ENCODE measurements around the gene GOLGA6L9.
"Not testable (repeated sequence)": the region's sequence is repeated elsewhere in the genome, so short reads cannot be mapped to it uniquely, and the experiment has no call there.

Gene GOLGA6L9

DNA sequence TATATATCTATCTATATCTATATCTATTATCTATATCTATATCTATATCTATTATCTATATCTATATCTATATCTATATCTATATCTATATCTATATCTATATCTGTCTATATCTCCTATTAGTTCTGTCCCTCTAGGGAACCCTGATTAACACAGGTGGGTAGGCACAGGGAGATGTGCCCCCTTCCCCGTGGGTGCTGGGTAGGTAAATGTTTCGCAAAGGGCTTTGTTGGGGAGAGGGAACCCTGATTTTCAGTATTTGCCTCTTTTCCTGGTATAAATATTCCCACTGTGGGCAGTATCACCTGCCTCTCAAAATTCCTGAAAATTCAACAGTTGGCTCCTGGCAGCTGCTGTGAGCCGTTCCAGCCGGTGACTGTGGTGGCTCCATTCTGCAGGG lies 27.7 kb downstream of the GOLGA6L9 start:
- H2BK120ac ChIP-seq (ENCODE audit: low read depth, low read length); H3K27me3 ChIP-seq (ENCODE audit: control insufficient read depth in 1 of 2, insufficient read depth in 1 of 2, low read length in 2 of 2); H3K4me2 ChIP-seq (ENCODE audit: low read length, poor library complexity, severe bottlenecking); DNase-seq; H3K4me1 ChIP-seq (ENCODE audit: control insufficient read depth, insufficient read depth, low read depth, low read length); H4K8ac ChIP-seq (ENCODE audit: low read length); H2BK5ac ChIP-seq (ENCODE audit: low read depth, low read length, poor library complexity, severe bottlenecking); H3K23ac ChIP-seq (ENCODE audit: low read length in 2 of 2); H3K9ac ChIP-seq (ENCODE audit: low read length); H3K79me1 ChIP-seq (replicated peaks; ENCODE audit: low read length, poor library complexity, severe bottlenecking); H2BK12ac ChIP-seq (ENCODE audit: low read length in 2 of 2); H2BK15ac ChIP-seq (ENCODE audit: low read depth, poor library complexity, severe bottlenecking); H3K14ac ChIP-seq (ENCODE audit: low read length in 2 of 2); H3K27ac ChIP-seq (ENCODE audit: low read length, poor library complexity, severe bottlenecking); H3K36me3 ChIP-seq (ENCODE audit: control insufficient read depth in 1 of 2, insufficient read depth in 2 of 2, low read depth in 1 of 2, low read length in 2 of 2); H2AFZ ChIP-seq (ENCODE audit: low read depth, low read length); H3K4ac ChIP-seq (ENCODE audit: low read depth in 1 of 2, low read length in 2 of 2); H2AK5ac ChIP-seq (ENCODE audit: low read length, severe bottlenecking); H3K4me3 ChIP-seq (ENCODE audit: insufficient read depth in 1 of 2, low read depth in 1 of 2, low read length in 2 of 2); H3K18ac ChIP-seq (ENCODE audit: low read depth in 1 of 2, low read length in 2 of 2); H4K91ac ChIP-seq (ENCODE audit: low read length); H3K9me3 ChIP-seq (ENCODE audit: control insufficient read depth, low read length): not testable (repeated sequence)
- WGBS: no CpG with 5 or more reads among the region's 4 CpGs

- H3K14ac ChIP-seq (ENCODE audit: low read length in 2 of 2); H3K79me1 ChIP-seq (replicated peaks; ENCODE audit: low read length, poor library complexity, severe bottlenecking); H2BK120ac ChIP-seq (ENCODE audit: low read depth, low read length); H2BK12ac ChIP-seq (ENCODE audit: low read length in 2 of 2); H3K4me3 ChIP-seq (ENCODE audit: insufficient read depth in 1 of 2, low read depth in 1 of 2, low read length in 2 of 2); H2BK5ac ChIP-seq (ENCODE audit: low read depth, low read length, poor library complexity, severe bottlenecking); H3K4me2 ChIP-seq (ENCODE audit: low read length, poor library complexity, severe bottlenecking); H3K36me3 ChIP-seq (ENCODE audit: control insufficient read depth in 1 of 2, insufficient read depth in 2 of 2, low read depth in 1 of 2, low read length in 2 of 2); H2AK5ac ChIP-seq (ENCODE audit: low read length, severe bottlenecking); H3K9me3 ChIP-seq (ENCODE audit: control insufficient read depth, low read length); H2AFZ ChIP-seq (ENCODE audit: low read depth, low read length); H3K4ac ChIP-seq (ENCODE audit: low read depth in 1 of 2, low read length in 2 of 2); H3K9ac ChIP-seq (ENCODE audit: low read length); H4K8ac ChIP-seq (ENCODE audit: low read length); H2BK15ac ChIP-seq (ENCODE audit: low read depth, poor library complexity, severe bottlenecking); DNase-seq; H3K27me3 ChIP-seq (ENCODE audit: control insufficient read depth in 1 of 2, insufficient read depth in 1 of 2, low read length in 2 of 2); H3K23ac ChIP-seq (ENCODE audit: low read length in 2 of 2); H3K4me1 ChIP-seq (ENCODE audit: control insufficient read depth, insufficient read depth, low read depth, low read length); H3K27ac ChIP-seq (ENCODE audit: low read length, poor library complexity, severe bottlenecking); H4K91ac ChIP-seq (ENCODE audit: low read length); H3K18ac ChIP-seq (ENCODE audit: low read depth in 1 of 2, low read length in 2 of 2): not testable (repeated sequence)
- no CpG with 5 or more reads among the region's 5 CpGs for WGBS
These were observed 36.0 kb downstream of the GOLGA6L9 start for GRCh38 chr15:82465629-82466028.

DNA sequence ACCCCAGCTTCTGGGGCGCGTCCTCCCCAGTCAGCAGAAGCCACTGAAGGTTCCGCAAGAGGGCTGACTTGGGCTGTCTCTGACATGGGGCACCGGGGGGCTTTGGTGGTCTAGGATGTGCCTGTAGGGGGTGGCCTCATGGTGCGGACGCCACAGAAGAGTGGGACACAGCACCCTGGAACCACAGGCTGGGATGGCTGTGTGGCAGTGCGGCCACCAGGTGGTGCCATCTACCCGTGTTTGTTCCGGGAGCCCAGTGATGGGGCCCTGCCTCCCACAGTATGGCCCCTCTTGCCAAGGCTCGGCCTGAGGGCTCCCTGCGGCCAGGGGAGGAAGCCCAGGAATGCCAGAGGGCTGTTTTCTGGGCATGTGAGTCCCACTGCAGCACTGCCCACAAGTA lies 38.6 kb downstream of the GOLGA6L9 start:
- not testable (repeated sequence) for H3K27me3 ChIP-seq (ENCODE audit: control insufficient read depth in 1 of 2, insufficient read depth in 1 of 2, low read length in 2 of 2); H3K23ac ChIP-seq (ENCODE audit: low read length in 2 of 2); H2AFZ ChIP-seq (ENCODE audit: low read depth, low read length); H2BK5ac ChIP-seq (ENCODE audit: low read depth, low read length, poor library complexity, severe bottlenecking); H3K79me1 ChIP-seq (replicated peaks; ENCODE audit: low read length, poor library complexity, severe bottlenecking); H3K27ac ChIP-seq (ENCODE audit: low read length, poor library complexity, severe bottlenecking); H3K36me3 ChIP-seq (ENCODE audit: control insufficient read depth in 1 of 2, insufficient read depth in 2 of 2, low read depth in 1 of 2, low read length in 2 of 2); DNase-seq; H3K9ac ChIP-seq (ENCODE audit: low read length); H2BK12ac ChIP-seq (ENCODE audit: low read length in 2 of 2); H4K91ac ChIP-seq (ENCODE audit: low read length); H3K14ac ChIP-seq (ENCODE audit: low read length in 2 of 2); H3K4ac ChIP-seq (ENCODE audit: low read depth in 1 of 2, low read length in 2 of 2); H2AK5ac ChIP-seq (ENCODE audit: low read length, severe bottlenecking); H3K4me1 ChIP-seq (ENCODE audit: control insufficient read depth, insufficient read depth, low read depth, low read length); H3K4me3 ChIP-seq (ENCODE audit: insufficient read depth in 1 of 2, low read depth in 1 of 2, low read length in 2 of 2); H4K8ac ChIP-seq (ENCODE audit: low read length); H2BK120ac ChIP-seq (ENCODE audit: low read depth, low read length); H3K4me2 ChIP-seq (ENCODE audit: low read length, poor library complexity, severe bottlenecking); H3K18ac ChIP-seq (ENCODE audit: low read depth in 1 of 2, low read length in 2 of 2); H2BK15ac ChIP-seq (ENCODE audit: low read depth, poor library complexity, severe bottlenecking); H3K9me3 ChIP-seq (ENCODE audit: control insufficient read depth, low read length)
- no CpG with 5 or more reads among the region's 11 CpGs for WGBS

DNA sequence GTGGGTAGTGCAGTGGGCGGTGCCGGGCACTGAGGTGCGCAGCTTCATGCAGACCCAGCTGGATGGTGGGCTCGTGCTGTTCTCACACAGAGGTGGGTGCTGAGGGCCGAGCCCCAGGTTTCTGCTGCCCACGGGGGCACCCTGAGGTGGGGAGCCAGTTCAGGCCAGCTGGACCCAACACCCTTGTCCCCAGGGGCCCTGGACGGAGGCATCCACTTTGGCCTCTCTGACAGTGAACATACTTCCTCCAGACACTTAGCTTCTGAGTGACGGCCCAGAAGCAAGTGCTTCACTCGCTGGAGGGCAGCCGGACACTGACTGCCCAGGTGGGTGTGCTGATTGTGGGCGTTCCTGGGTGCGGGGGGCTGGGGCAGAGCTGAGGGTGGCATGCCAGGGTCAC lies 39.8 kb downstream of the GOLGA6L9 start:
- H4K8ac ChIP-seq (ENCODE audit: low read length); H3K9ac ChIP-seq (ENCODE audit: low read length); H3K9me3 ChIP-seq (ENCODE audit: control insufficient read depth, low read length); H3K18ac ChIP-seq (ENCODE audit: low read depth in 1 of 2, low read length in 2 of 2); H3K36me3 ChIP-seq (ENCODE audit: control insufficient read depth in 1 of 2, insufficient read depth in 2 of 2, low read depth in 1 of 2, low read length in 2 of 2); H2BK15ac ChIP-seq (ENCODE audit: low read depth, poor library complexity, severe bottlenecking); H3K79me1 ChIP-seq (replicated peaks; ENCODE audit: low read length, poor library complexity, severe bottlenecking); DNase-seq; H3K4me1 ChIP-seq (ENCODE audit: control insufficient read depth, insufficient read depth, low read depth, low read length); H2AK5ac ChIP-seq (ENCODE audit: low read length, severe bottlenecking); H3K4ac ChIP-seq (ENCODE audit: low read depth in 1 of 2, low read length in 2 of 2); H3K4me2 ChIP-seq (ENCODE audit: low read length, poor library complexity, severe bottlenecking); H2BK5ac ChIP-seq (ENCODE audit: low read depth, low read length, poor library complexity, severe bottlenecking); H4K91ac ChIP-seq (ENCODE audit: low read length); H3K4me3 ChIP-seq (ENCODE audit: insufficient read depth in 1 of 2, low read depth in 1 of 2, low read length in 2 of 2); H2BK12ac ChIP-seq (ENCODE audit: low read length in 2 of 2); H3K27me3 ChIP-seq (ENCODE audit: control insufficient read depth in 1 of 2, insufficient read depth in 1 of 2, low read length in 2 of 2); H3K14ac ChIP-seq (ENCODE audit: low read length in 2 of 2); H3K27ac ChIP-seq (ENCODE audit: low read length, poor library complexity, severe bottlenecking); H2BK120ac ChIP-seq (ENCODE audit: low read depth, low read length); H3K23ac ChIP-seq (ENCODE audit: low read length in 2 of 2); H2AFZ ChIP-seq (ENCODE audit: low read depth, low read length): not testable (repeated sequence)
- no CpG with 5 or more reads among the region's 12 CpGs for WGBS
